IMR-90 (cell line): Measurements from ENCODE around the gene NDUFAB1. TPM values are rescaled to one million over a fixed set of nuclear protein-coding genes. Genes with fewer than 3 reads are reported as not detected.

ENCODE experiments used
- ATAC-seq: fragments of 200-7000 bp; cut with Tn5 transposase; 2 replicates; pipeline ENCODE4 v1.9.1; 2020; ENCODE audit warnings: low read depth, mild to moderate bottlenecking, moderate library complexity
- BruUV-seq: library from RNA; stranded (reverse); fragments of 400-500 nt; replicated peaks from 2 replicates; lab custom pipeline; 2021; lab: Mats Ljungman, UMichigan
- CTCF ChIA-PET: fragments of 300-600 bp; formaldehyde crosslinking; extraction: SDS; loops from one replicate; lab custom pipeline; 2021; ENCODE audit warnings: antibody characterized with exemption; lab: Yijun Ruan, JAX
- POLR2A ChIA-PET: fragments of 300-600 bp; sonication (Branson Sonifier 250); formaldehyde crosslinking; loops from one replicate; lab custom pipeline; 2022; ENCODE audit warnings: antibody characterized with exemption; ENCODE audit not compliant: unreplicated experiment; lab: Charles Lee
- DNase-seq: peaks from one replicate; pipeline ENCODE4 v3.0.0; 2013
- H2AFZ ChIP-seq: replicated peaks from 2 replicates; pipeline ENCODE3; 2013; ENCODE audit warnings: low read length, mild to moderate bottlenecking; ENCODE audit not compliant: poor library complexity
- H2AK5ac ChIP-seq: 2 replicates; pipeline ENCODE4 v1.6.1; 2013; ENCODE audit warnings: low read depth, low read length, inconsistent platforms
- H2AK9ac ChIP-seq: replicated peaks from 2 replicates; pipeline ENCODE3; 2013; ENCODE audit warnings: mild to moderate bottlenecking, low read depth, low read length, moderate library complexity; ENCODE audit not compliant: poor library complexity
- H2BK120ac ChIP-seq: 2 replicates; pipeline ENCODE4 v1.6.1; 2013; ENCODE audit warnings: low read depth, low read length, inconsistent platforms
- H2BK15ac ChIP-seq: 3 replicates; pipeline ENCODE4 v1.6.1; 2013; ENCODE audit warnings: low read depth, low read length, inconsistent platforms
- H2BK20ac ChIP-seq: 2 replicates; pipeline ENCODE4 v1.6.1; 2013; ENCODE audit warnings: low read depth, mild to moderate bottlenecking, inconsistent platforms, low read length, moderate library complexity
- H2BK5ac ChIP-seq: 2 replicates; pipeline ENCODE4 v1.6.1; 2013; ENCODE audit warnings: mild to moderate bottlenecking, low read depth, low read length, inconsistent platforms; ENCODE audit not compliant: poor library complexity, severe bottlenecking
- H3K14ac ChIP-seq: replicated peaks from 2 replicates; pipeline ENCODE4 v1.6.1; 2013; ENCODE audit warnings: low read depth, low read length, inconsistent platforms
- H3K18ac ChIP-seq: 2 replicates; pipeline ENCODE4 v1.6.1; 2013; ENCODE audit warnings: low read depth, low read length, control low read depth
- H3K23ac ChIP-seq: 2 replicates; pipeline ENCODE4 v1.6.1; 2013; ENCODE audit warnings: low read depth, low read length, inconsistent platforms
- H3K27ac ChIP-seq: 2 replicates; pipeline ENCODE4 v1.5.1; 2013; ENCODE audit warnings: mild to moderate bottlenecking, control low read depth, low read length; ENCODE audit not compliant: insufficient read depth
- H3K27me3 ChIP-seq: 2 replicates; pipeline ENCODE4 v1.6.1; 2013; ENCODE audit warnings: low read length; ENCODE audit not compliant: control insufficient read depth, insufficient read depth
- H3K36me3 ChIP-seq: 2 replicates; pipeline ENCODE4 v1.6.1; 2013; ENCODE audit warnings: low read length, mixed read lengths; ENCODE audit not compliant: control insufficient read depth, insufficient read depth
- H3K4ac ChIP-seq: 2 replicates; pipeline ENCODE4 v1.6.1; 2013; ENCODE audit warnings: low read depth, low read length, inconsistent platforms
- H3K4me1 ChIP-seq: 2 replicates; pipeline ENCODE4 v1.6.1; 2013; ENCODE audit warnings: low read length, mixed read lengths; ENCODE audit not compliant: control insufficient read depth, insufficient read depth
- H3K4me2 ChIP-seq: 2 replicates; pipeline ENCODE4 v1.6.1; 2013; ENCODE audit warnings: low read depth, mild to moderate bottlenecking, control low read depth, low read length, moderate library complexity
- H3K4me3 ChIP-seq: 2 replicates; pipeline ENCODE4 v1.5.1; 2013; ENCODE audit warnings: low read depth, mild to moderate bottlenecking, control low read depth, low read length, moderate library complexity; ENCODE audit not compliant: insufficient read depth
- H3K56ac ChIP-seq: 2 replicates; pipeline ENCODE4 v1.6.1; 2013; ENCODE audit warnings: low read length, inconsistent platforms; ENCODE audit not compliant: insufficient read depth; ENCODE audit errors: extremely low read depth
- H3K79me1 ChIP-seq, 2 experiments: 2 replicates each; pipeline ENCODE4 v1.6.1; 2013; ENCODE audit warnings: low read length in 2 of 2, inconsistent platforms in 1 of 2, low read depth in 1 of 2
- H3K9ac ChIP-seq: 2 replicates; pipeline ENCODE4 v1.6.1; 2013; ENCODE audit warnings: low read depth, low read length, control low read depth
- H3K9me1 ChIP-seq: 2 replicates; pipeline ENCODE4 v1.6.1; 2013; ENCODE audit warnings: low read length, inconsistent platforms; ENCODE audit not compliant: insufficient read depth
- H3K9me3 ChIP-seq: 2 replicates; pipeline ENCODE4 v1.6.1; 2013; ENCODE audit warnings: low read length; ENCODE audit not compliant: control insufficient read depth, insufficient read depth
- H4K20me1 ChIP-seq: 2 replicates; pipeline ENCODE4 v1.6.1; 2013; ENCODE audit warnings: low read length, inconsistent platforms; ENCODE audit not compliant: insufficient read depth
- H4K5ac ChIP-seq: 2 replicates; pipeline ENCODE4 v1.6.1; 2013; ENCODE audit warnings: mild to moderate bottlenecking, low read depth, low read length, control low read depth
- H4K8ac ChIP-seq, 2 experiments: 2 replicates each; pipeline ENCODE4 v1.6.1; 2013; ENCODE audit warnings: low read depth in 2 of 2, low read length in 2 of 2, control low read depth in 1 of 2, inconsistent platforms in 1 of 2
- H4K91ac ChIP-seq: 2 replicates; pipeline ENCODE4 v1.6.1; 2013; ENCODE audit warnings: low read depth, low read length, inconsistent platforms; ENCODE audit not compliant: insufficient read depth
- BHLHE40 ChIP-seq: fragments of 150-350 bp; IDR thresholded peaks from 2 replicates; pipeline ENCODE4 v1.6.1; 2016; ENCODE audit warnings: mild to moderate bottlenecking, low read depth, low read length
- CEBPB ChIP-seq: IDR thresholded peaks from 2 replicates; pipeline ENCODE4 v1.6.1; 2012; ENCODE audit warnings: low read depth, low read length, improper control_type of control experiment
- CHD1 ChIP-seq: IDR thresholded peaks from 2 replicates; pipeline ENCODE4 v1.6.1; 2012; ENCODE audit warnings: low read depth, low read length, improper control_type of control experiment
- FOS ChIP-seq: fragments of 150-350 bp; IDR thresholded peaks from 2 replicates; pipeline ENCODE4 v1.6.1; 2016; ENCODE audit warnings: low read depth, low read length
- MAFK ChIP-seq: IDR thresholded peaks from 2 replicates; pipeline ENCODE4 v1.6.1; 2012; ENCODE audit warnings: low read depth, low read length, improper control_type of control experiment
- NFE2L2 ChIP-seq: fragments of 150-350 bp; IDR thresholded peaks from 2 replicates; pipeline ENCODE4 v1.6.1; 2016; ENCODE audit warnings: low read depth, mild to moderate bottlenecking, low read length
- POLR2A ChIP-seq: IDR thresholded peaks from 2 replicates; pipeline ENCODE4 v1.6.1; 2012; ENCODE audit warnings: mild to moderate bottlenecking, low read depth, low read length
- RCOR1 ChIP-seq: IDR thresholded peaks from 2 replicates; pipeline ENCODE4 v1.6.1; 2012; ENCODE audit warnings: mild to moderate bottlenecking, low read length, improper control_type of control experiment; ENCODE audit not compliant: insufficient replicate concordance
- SMC3 ChIP-seq: fragments of 150-350 bp; IDR thresholded peaks from 2 replicates; pipeline ENCODE4 v1.6.1; 2016; ENCODE audit warnings: low read depth, mild to moderate bottlenecking, antibody characterized with exemption, low read length, moderate library complexity
- WGBS, 2 experiments: methylation state at CpG; one replicate each; pipeline versions ENCODE4 v1.1.5 to v1.1.7; 2013; ENCODE audit warnings: missing lambda C conversion rate in 2 of 2; ENCODE audit not compliant: insufficient read length in 1 of 2; ENCODE audit errors: extremely low coverage in 2 of 2; 5-methylcytosine and 5-hydroxymethylcytosine counted together
- dilution Hi-C: fragments of 300-500 bp; cut with HindIII; formaldehyde crosslinking; loops from one replicate; pipeline ENCODE4 v1.14.3; 2018; ENCODE audit warnings: low sequenced_read_pairs; ENCODE audit not compliant: unreplicated experiment
- in situ Hi-C: fragments of 300-500 bp; cut with MboI; formaldehyde crosslinking; loops from 3 replicates; pipeline ENCODE4 v1.14.3; 2019; ENCODE audit warnings: low sequenced_read_pairs, inconsistent platforms, mixed read lengths
- intact Hi-C: fragments of 100-400 bp; cut with micrococcal nuclease; formaldehyde crosslinking; loops from 2 replicates; pipeline ENCODE4 v1.10.0; 2022
- polyA plus RNA-seq, 3 experiments: library from polyadenylated mRNA; depleted of rRNA; stranded (reverse); fragments of >200 nt; gene quantifications; 2 replicates each; pipeline ENCODE4 v1.2.3, GENCODE V29; 2012; ENCODE audit warnings: low replicate concordance in 1 of 3
- total RNA-seq: library from RNA; depleted of rRNA; stranded (reverse); fragments of >200 nt; gene quantifications from 2 replicates; pipeline ENCODE4 v1.2.3, GENCODE V29; 2012
- TF ChIP-seq, protein P1 (sequence below): fragments of 150-350 bp; IDR thresholded peaks from 2 replicates; pipeline ENCODE4 v1.6.1; 2016; ENCODE audit warnings: low read depth, mild to moderate bottlenecking, low read length, moderate library complexity, borderline replicate concordance
- TF ChIP-seq, protein P2 (sequence below): conservative IDR thresholded peaks from 2 replicates; pipeline ENCODE4 v1.5.1; 2012; ENCODE audit warnings: mild to moderate bottlenecking, low read depth, low read length, improper control_type of control experiment
- TF ChIP-seq, protein P3 (sequence below): fragments of 150-350 bp; IDR thresholded peaks from 2 replicates; pipeline ENCODE4 v1.6.1; 2017; ENCODE audit warnings: mild to moderate bottlenecking, antibody characterized with exemption, low read length, low read depth

The NDUFAB1 gene
- total and polyA plus RNA-seq, 2 of the 4 experiments (the other 2 are of a cell fraction): 117 to 146 TPM

DNA sequence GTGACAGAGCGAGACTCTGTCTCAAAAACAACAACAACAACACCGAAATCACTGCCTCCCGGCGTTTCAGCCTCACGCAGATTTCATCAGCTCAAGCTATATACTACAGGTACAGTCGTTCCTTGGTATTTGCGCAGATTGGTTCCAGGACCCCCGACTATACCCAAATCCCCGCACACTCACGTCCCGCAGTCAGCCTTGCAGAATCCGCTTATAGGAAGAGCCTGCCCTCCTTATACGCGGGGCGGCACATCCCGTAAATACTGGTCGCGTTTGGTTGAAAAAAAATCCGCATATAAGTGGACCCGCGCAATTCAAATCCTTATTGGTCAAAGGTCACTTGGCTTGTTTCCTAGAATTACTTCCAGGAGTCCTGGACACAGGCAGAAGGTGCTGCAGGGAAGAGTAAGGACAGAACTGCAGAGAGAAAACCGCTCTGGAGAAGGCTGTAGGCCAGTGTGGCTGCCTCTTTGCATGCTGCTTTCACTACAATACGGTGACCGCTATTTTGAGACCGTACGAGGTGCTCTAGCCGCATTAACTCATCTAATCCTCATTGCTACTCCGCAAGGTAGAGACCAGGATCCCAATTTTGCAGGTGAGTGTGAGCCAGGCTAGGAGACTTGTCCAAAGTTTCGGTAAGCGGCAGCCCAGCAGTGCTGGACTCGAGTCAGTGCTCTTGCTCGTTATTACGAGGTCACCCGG, 718 bp downstream of the NDUFAB1 start:
- peak overlapping the region; percentile 47 for H4K91ac ChIP-seq
- peaks cover 31% of the 10 kb centered on the region for H4K20me1 ChIP-seq
- H3K9me1 ChIP-seq: peaks cover 8% of the 10 kb centered on the region
- dilution Hi-C loops (no loop called here), intact Hi-C loops (no loop called here), in situ Hi-C loops (no loop called here)
- H3K23ac ChIP-seq: peak overlapping the region; percentile 86; the same call in 1 of the 2 replicates
- peak overlapping the region; percentile 92 for H3K27ac ChIP-seq
- H2BK15ac ChIP-seq: no peak overlapping the region; the same call in 2 of the 3 replicates
- peak overlapping the region; percentile 68 for H2BK5ac ChIP-seq
- ChIA-PET CTCF (no interaction called here), POLR2A (no interaction called here)
- peak overlapping the region; percentile 88 for H3K4ac ChIP-seq
- peak overlapping the region; percentile 73 to 98; a peak in 3 of 4 replicates for H4K8ac ChIP-seq
- no peak overlapping the region for H2BK120ac ChIP-seq
- H2BK20ac ChIP-seq: no peak overlapping the region
- H2AK5ac ChIP-seq: peak overlapping the region; percentile 82; the same call in 1 of the 2 replicates
- peak overlapping the region; percentile 100 for H3K4me3 ChIP-seq
- WGBS, 2 experiments: 15% methylated on average over 23 of the region's 34 CpGs; no CpG with 5 or more reads in 1 of the 2 experiments
- H4K5ac ChIP-seq: peak overlapping the region; percentile 77
- no peak for TF ChIP-seq CEBPB
- TF ChIP-seq SMC3: no peak
- TF ChIP-seq MAFK: no peak
- TF ChIP-seq, protein P1, sequence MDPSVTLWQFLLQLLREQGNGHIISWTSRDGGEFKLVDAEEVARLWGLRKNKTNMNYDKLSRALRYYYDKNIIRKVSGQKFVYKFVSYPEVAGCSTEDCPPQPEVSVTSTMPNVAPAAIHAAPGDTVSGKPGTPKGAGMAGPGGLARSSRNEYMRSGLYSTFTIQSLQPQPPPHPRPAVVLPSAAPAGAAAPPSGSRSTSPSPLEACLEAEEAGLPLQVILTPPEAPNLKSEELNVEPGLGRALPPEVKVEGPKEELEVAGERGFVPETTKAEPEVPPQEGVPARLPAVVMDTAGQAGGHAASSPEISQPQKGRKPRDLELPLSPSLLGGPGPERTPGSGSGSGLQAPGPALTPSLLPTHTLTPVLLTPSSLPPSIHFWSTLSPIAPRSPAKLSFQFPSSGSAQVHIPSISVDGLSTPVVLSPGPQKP: no peak
- no peak for TF ChIP-seq CHD1
- no peak for TF ChIP-seq FOS
- TF ChIP-seq NFE2L2: no peak
- no peak for TF ChIP-seq BHLHE40
- TF ChIP-seq, protein P2, sequence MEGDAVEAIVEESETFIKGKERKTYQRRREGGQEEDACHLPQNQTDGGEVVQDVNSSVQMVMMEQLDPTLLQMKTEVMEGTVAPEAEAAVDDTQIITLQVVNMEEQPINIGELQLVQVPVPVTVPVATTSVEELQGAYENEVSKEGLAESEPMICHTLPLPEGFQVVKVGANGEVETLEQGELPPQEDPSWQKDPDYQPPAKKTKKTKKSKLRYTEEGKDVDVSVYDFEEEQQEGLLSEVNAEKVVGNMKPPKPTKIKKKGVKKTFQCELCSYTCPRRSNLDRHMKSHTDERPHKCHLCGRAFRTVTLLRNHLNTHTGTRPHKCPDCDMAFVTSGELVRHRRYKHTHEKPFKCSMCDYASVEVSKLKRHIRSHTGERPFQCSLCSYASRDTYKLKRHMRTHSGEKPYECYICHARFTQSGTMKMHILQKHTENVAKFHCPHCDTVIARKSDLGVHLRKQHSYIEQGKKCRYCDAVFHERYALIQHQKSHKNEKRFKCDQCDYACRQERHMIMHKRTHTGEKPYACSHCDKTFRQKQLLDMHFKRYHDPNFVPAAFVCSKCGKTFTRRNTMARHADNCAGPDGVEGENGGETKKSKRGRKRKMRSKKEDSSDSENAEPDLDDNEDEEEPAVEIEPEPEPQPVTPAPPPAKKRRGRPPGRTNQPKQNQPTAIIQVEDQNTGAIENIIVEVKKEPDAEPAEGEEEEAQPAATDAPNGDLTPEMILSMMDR: no peak
- TF ChIP-seq POLR2A: no peak
- TF ChIP-seq RCOR1: no peak
- TF ChIP-seq, protein P3, sequence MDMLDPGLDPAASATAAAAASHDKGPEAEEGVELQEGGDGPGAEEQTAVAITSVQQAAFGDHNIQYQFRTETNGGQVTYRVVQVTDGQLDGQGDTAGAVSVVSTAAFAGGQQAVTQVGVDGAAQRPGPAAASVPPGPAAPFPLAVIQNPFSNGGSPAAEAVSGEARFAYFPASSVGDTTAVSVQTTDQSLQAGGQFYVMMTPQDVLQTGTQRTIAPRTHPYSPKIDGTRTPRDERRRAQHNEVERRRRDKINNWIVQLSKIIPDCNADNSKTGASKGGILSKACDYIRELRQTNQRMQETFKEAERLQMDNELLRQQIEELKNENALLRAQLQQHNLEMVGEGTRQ: no peak
- H3K36me3 ChIP-seq: peaks cover 20% of the 10 kb centered on the region
- no peaks in the 10 kb centered on the region for H3K9me3 ChIP-seq
- peak overlapping the region; percentile 95 for H2AK9ac ChIP-seq
- H3K14ac ChIP-seq: peak overlapping the region; percentile 93; the same call in 1 of the 2 replicates
- peak overlapping the region; percentile 94 for H2AFZ ChIP-seq
- peak; percentile 5; the same call in 1 of the 2 replicates for ATAC-seq
- H3K4me2 ChIP-seq: peak overlapping the region; percentile 98
- H3K79me1 ChIP-seq: peaks cover 11 to 39% of the 10 kb centered on the region in 2 experiments
- H3K18ac ChIP-seq: no peak overlapping the region
- BruUV-seq: no TSS peak
- no peak for DNase-seq
- peak overlapping the region; percentile 99 for H3K9ac ChIP-seq
- no peaks in the 10 kb centered on the region for H3K27me3 ChIP-seq
- H3K4me1 ChIP-seq: peaks cover 3% of the 10 kb centered on the region; the same call in 1 of the 2 replicates
- H3K56ac ChIP-seq: peak overlapping the region; percentile 58
